WTC11 (cell line): Measurements from ENCODE around the gene FRMD4A. TPM values are rescaled to one million over a fixed set of nuclear protein-coding genes. Genes with fewer than 3 reads are reported as not detected.

Experiments
- ATAC-seq: fragments of 200-7000 bp; cut with Tn5 transposase; 2 replicates; pipeline ENCODE4 v1.10.0; 2021; ENCODE audit warnings: mild to moderate bottlenecking, moderate library complexity
- CTCF ChIA-PET: fragments of 300-600 bp; sonication (Branson Sonifier 250); formaldehyde crosslinking; loops from one replicate; lab custom pipeline; 2021; ENCODE audit warnings: antibody characterized with exemption; lab: Charles Lee
- POLR2A ChIA-PET: fragments of 350-600 bp; sonication (Branson Sonifier 250); formaldehyde crosslinking; loops from one replicate; lab custom pipeline; 2021; ENCODE audit warnings: antibody characterized with exemption; lab: Charles Lee
- DNase-seq: peaks from one replicate; pipeline ENCODE4 v3.0.0; 2021; ENCODE audit warnings: low spot score
- H3K27ac Mint-ChIP-seq: 2 replicates; pipeline ENCODE4 v1.8.0; 2021; ENCODE audit warnings: mixed read lengths
- H3K27me3 Mint-ChIP-seq: 2 replicates; pipeline ENCODE4 v1.8.0; 2021; ENCODE audit warnings: low read depth, mild to moderate bottlenecking, moderate library complexity, mixed read lengths
- H3K36me3 Mint-ChIP-seq: 2 replicates; pipeline ENCODE4 v1.8.0; 2021; ENCODE audit warnings: mixed read lengths
- H3K4me1 Mint-ChIP-seq: 2 replicates; pipeline ENCODE4 v1.8.0; 2022; ENCODE audit warnings: mixed read lengths
- H3K4me3 Mint-ChIP-seq: 2 replicates; pipeline ENCODE4 v1.8.0; 2021; ENCODE audit warnings: mild to moderate bottlenecking, moderate library complexity, mixed read lengths
- H3K9me3 Mint-ChIP-seq: 2 replicates; pipeline ENCODE4 v1.8.0; 2021; ENCODE audit warnings: mixed read lengths
- CBFB ChIP-seq: sonication (generic); formaldehyde crosslinking; IDR thresholded peaks from 2 replicates; pipeline ENCODE4 v1.8.1; 2022; ENCODE audit warnings: mild to moderate bottlenecking, low read depth, missing genetic modification reagents
- CREM ChIP-seq: sonication (generic); formaldehyde crosslinking; IDR thresholded peaks from 2 replicates; pipeline ENCODE4 v1.8.1; 2022; ENCODE audit warnings: mild to moderate bottlenecking, missing genetic modification reagents, moderate library complexity
- EMX1 ChIP-seq: fragments of 250-450 bp; sonication (Bioruptor Pico); IDR thresholded peaks from 2 replicates; pipeline ENCODE4 v1.8.0; 2021; ENCODE audit warnings: mild to moderate bottlenecking
- HMGA2 ChIP-seq: fragments of 250-450 bp; sonication (Bioruptor Pico); IDR thresholded peaks from 2 replicates; pipeline ENCODE4 v1.4.0; 2021; ENCODE audit warnings: mild to moderate bottlenecking, moderate library complexity
- IRF2 ChIP-seq: sonication (generic); formaldehyde crosslinking; IDR thresholded peaks from 2 replicates; pipeline ENCODE4 v1.8.0; 2022; ENCODE audit warnings: low read depth, missing genetic modification reagents, borderline replicate concordance
- JAZF1 ChIP-seq: fragments of 250-450 bp; sonication (Bioruptor Pico); IDR thresholded peaks from 2 replicates; pipeline ENCODE4 v1.9.0; 2021; ENCODE audit warnings: moderate library complexity, mild to moderate bottlenecking, inconsistent platforms
- NFATC4 ChIP-seq: fragments of 250-450 bp; sonication (Bioruptor Pico); IDR thresholded peaks from 2 replicates; pipeline ENCODE4 v1.9.0; 2021; ENCODE audit warnings: mild to moderate bottlenecking
- NFE2L1 ChIP-seq: sonication (generic); formaldehyde crosslinking; IDR thresholded peaks from 2 replicates; pipeline ENCODE4 v1.8.1; 2023; ENCODE audit warnings: missing genetic modification reagents
- NFYB ChIP-seq: sonication (generic); formaldehyde crosslinking; conservative IDR thresholded peaks from 2 replicates; pipeline ENCODE4 v1.8.0; 2022; ENCODE audit warnings: low read depth, missing genetic modification reagents
- PRDM15 ChIP-seq: sonication (generic); formaldehyde crosslinking; IDR thresholded peaks from 2 replicates; pipeline ENCODE4 v1.8.0; 2022; ENCODE audit warnings: missing genetic modification reagents
- PRRX2 ChIP-seq: fragments of 250-450 bp; sonication (Bioruptor Pico); IDR thresholded peaks from 2 replicates; pipeline ENCODE4 v1.8.0; 2021; ENCODE audit warnings: mild to moderate bottlenecking
- RORB ChIP-seq: fragments of 250-450 bp; sonication (Bioruptor Pico); IDR thresholded peaks from 2 replicates; pipeline ENCODE4 v1.9.0; 2021; ENCODE audit warnings: mild to moderate bottlenecking
- SMAD3 ChIP-seq: sonication (generic); formaldehyde crosslinking; IDR thresholded peaks from 2 replicates; pipeline ENCODE4 v1.8.0; 2022; ENCODE audit warnings: missing genetic modification reagents, mild to moderate bottlenecking, borderline replicate concordance
- STAT6 ChIP-seq: sonication (generic); formaldehyde crosslinking; conservative IDR thresholded peaks from 2 replicates; pipeline ENCODE4 v1.8.1; 2023; ENCODE audit warnings: mild to moderate bottlenecking, low read depth, missing genetic modification reagents, moderate library complexity
- ZNF219 ChIP-seq: sonication (generic); formaldehyde crosslinking; IDR thresholded peaks from 2 replicates; pipeline ENCODE4 v1.8.0; 2023; ENCODE audit warnings: missing genetic modification reagents, mild to moderate bottlenecking, borderline replicate concordance
- ZNF263 ChIP-seq: sonication (generic); formaldehyde crosslinking; IDR thresholded peaks from 2 replicates; pipeline ENCODE4 v1.8.1; 2022; ENCODE audit warnings: low read depth, mild to moderate bottlenecking, moderate library complexity, missing genetic modification reagents
- total RNA-seq: library from RNA; stranded (reverse); gene quantifications from 3 replicates; pipeline ENCODE4 v1.2.3, GENCODE V29; 2021
- TF ChIP-seq, protein P1 (sequence below): sonication (generic); formaldehyde crosslinking; IDR thresholded peaks from 2 replicates; pipeline ENCODE4 v1.8.0; 2023; ENCODE audit warnings: mild to moderate bottlenecking, missing genetic modification reagents
- TF ChIP-seq, protein P2 (sequence below): sonication (generic); formaldehyde crosslinking; IDR thresholded peaks from 2 replicates; pipeline ENCODE4 v1.8.0; 2023; ENCODE audit warnings: missing genetic modification reagents, mild to moderate bottlenecking, borderline replicate concordance
- TF ChIP-seq, protein P3 (sequence below): sonication (generic); formaldehyde crosslinking; IDR thresholded peaks from 2 replicates; pipeline ENCODE4 v1.8.1; 2023; ENCODE audit warnings: mild to moderate bottlenecking, missing genetic modification reagents, moderate library complexity

The FRMD4A gene
- total RNA-seq, 1 experiment from 2014 or later, result 35.5 TPM

DNA sequence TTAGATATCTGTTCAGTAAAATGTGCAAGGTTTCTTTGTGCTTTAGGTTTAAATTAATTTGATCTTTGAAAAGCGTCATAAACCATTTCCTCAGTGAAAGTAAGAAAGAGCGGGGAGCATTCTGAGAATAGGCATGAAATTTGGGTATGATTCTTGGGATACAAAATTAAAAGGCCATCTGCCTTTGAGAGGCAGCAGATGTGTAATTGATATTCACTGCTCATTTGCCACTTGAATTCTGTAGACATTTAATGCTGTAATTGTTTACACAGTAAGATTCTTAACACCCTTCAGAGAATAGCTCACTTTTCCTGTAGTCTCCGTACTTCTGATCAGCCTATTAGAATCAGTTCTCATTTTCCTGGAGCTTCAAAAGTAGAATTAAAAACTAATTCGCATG lies 18.7 kb downstream of the FRMD4A start:
- POLR2A ChIA-PET, result no interaction called here
- ATAC-seq, result no peak
- Mint-ChIP-seq H3K4me1 (peaks cover 22% of the 10 kb centered on the region), H3K27me3 (peaks cover 9% of the 10 kb centered on the region), H3K27ac (no peak overlapping the region), H3K9me3 (peaks cover 15% of the 10 kb centered on the region), H3K36me3 (no peaks in the 10 kb centered on the region), H3K4me3 (no peak overlapping the region)
- no peak for DNase-seq
- TF ChIP-seq CREM (CRISPR knock-in tag) (no peak), CBFB (no peak), STAT6 (CRISPR knock-in tag) (no peak), PRRX2 (CRISPR knock-in tag) (no peak), ZNF219 (CRISPR knock-in tag) (no peak), NFATC4 (no peak), EMX1 (CRISPR knock-in tag) (no peak)
- TF ChIP-seq, protein P1, sequence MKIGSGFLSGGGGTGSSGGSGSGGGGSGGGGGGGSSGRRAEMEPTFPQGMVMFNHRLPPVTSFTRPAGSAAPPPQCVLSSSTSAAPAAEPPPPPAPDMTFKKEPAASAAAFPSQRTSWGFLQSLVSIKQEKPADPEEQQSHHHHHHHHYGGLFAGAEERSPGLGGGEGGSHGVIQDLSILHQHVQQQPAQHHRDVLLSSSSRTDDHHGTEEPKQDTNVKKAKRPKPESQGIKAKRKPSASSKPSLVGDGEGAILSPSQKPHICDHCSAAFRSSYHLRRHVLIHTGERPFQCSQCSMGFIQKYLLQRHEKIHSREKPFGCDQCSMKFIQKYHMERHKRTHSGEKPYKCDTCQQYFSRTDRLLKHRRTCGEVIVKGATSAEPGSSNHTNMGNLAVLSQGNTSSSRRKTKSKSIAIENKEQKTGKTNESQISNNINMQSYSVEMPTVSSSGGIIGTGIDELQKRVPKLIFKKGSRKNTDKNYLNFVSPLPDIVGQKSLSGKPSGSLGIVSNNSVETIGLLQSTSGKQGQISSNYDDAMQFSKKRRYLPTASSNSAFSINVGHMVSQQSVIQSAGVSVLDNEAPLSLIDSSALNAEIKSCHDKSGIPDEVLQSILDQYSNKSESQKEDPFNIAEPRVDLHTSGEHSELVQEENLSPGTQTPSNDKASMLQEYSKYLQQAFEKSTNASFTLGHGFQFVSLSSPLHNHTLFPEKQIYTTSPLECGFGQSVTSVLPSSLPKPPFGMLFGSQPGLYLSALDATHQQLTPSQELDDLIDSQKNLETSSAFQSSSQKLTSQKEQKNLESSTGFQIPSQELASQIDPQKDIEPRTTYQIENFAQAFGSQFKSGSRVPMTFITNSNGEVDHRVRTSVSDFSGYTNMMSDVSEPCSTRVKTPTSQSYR, result no peak
- CTCF ChIA-PET, result no interaction called here

GRCh38 chr10:14311206-14311957 lies 19.3 kb downstream of the FRMD4A start:
- Mint-ChIP-seq H3K4me1 (peaks cover 22% of the 10 kb centered on the region), H3K27ac (no peak overlapping the region), H3K36me3 (no peaks in the 10 kb centered on the region), H3K4me3 (no peak overlapping the region), H3K27me3 (peaks cover 9% of the 10 kb centered on the region), H3K9me3 (peaks cover 15% of the 10 kb centered on the region)
- ATAC-seq (no peak), DNase-seq (no peak)
- TF ChIP-seq JAZF1 (CRISPR knock-in tag) (no peak), SMAD3 (CRISPR knock-in tag) (no peak), CBFB (no peak), IRF2 (no peak), NFYB (CRISPR knock-in tag) (no peak), PRDM15 (CRISPR knock-in tag) (no peak), NFE2L1 (no peak), HMGA2 (CRISPR knock-in tag) (no peak), ZNF263 (no peak), RORB (CRISPR knock-in tag) (no peak)
- TF ChIP-seq, protein P2, sequence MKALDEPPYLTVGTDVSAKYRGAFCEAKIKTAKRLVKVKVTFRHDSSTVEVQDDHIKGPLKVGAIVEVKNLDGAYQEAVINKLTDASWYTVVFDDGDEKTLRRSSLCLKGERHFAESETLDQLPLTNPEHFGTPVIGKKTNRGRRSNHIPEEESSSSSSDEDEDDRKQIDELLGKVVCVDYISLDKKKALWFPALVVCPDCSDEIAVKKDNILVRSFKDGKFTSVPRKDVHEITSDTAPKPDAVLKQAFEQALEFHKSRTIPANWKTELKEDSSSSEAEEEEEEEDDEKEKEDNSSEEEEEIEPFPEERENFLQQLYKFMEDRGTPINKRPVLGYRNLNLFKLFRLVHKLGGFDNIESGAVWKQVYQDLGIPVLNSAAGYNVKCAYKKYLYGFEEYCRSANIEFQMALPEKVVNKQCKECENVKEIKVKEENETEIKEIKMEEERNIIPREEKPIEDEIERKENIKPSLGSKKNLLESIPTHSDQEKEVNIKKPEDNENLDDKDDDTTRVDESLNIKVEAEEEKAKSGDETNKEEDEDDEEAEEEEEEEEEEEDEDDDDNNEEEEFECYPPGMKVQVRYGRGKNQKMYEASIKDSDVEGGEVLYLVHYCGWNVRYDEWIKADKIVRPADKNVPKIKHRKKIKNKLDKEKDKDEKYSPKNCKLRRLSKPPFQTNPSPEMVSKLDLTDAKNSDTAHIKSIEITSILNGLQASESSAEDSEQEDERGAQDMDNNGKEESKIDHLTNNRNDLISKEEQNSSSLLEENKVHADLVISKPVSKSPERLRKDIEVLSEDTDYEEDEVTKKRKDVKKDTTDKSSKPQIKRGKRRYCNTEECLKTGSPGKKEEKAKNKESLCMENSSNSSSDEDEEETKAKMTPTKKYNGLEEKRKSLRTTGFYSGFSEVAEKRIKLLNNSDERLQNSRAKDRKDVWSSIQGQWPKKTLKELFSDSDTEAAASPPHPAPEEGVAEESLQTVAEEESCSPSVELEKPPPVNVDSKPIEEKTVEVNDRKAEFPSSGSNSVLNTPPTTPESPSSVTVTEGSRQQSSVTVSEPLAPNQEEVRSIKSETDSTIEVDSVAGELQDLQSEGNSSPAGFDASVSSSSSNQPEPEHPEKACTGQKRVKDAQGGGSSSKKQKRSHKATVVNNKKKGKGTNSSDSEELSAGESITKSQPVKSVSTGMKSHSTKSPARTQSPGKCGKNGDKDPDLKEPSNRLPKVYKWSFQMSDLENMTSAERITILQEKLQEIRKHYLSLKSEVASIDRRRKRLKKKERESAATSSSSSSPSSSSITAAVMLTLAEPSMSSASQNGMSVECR (CRISPR knock-in tag), result no peak
- TF ChIP-seq, protein P3, sequence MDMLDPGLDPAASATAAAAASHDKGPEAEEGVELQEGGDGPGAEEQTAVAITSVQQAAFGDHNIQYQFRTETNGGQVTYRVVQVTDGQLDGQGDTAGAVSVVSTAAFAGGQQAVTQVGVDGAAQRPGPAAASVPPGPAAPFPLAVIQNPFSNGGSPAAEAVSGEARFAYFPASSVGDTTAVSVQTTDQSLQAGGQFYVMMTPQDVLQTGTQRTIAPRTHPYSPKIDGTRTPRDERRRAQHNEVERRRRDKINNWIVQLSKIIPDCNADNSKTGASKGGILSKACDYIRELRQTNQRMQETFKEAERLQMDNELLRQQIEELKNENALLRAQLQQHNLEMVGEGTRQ (CRISPR knock-in tag), result no peak
- ChIA-PET CTCF (interaction anchor here (1.2 to 2.2 kb wide), 3 partner anchors 9 to 110 kb away, joined by 3 to 15 read pairs (median 5); no protein-coding TSS in a partner anchor), POLR2A (no interaction called here)
